NCI-H460 (cell line): Measurements from ENCODE around the gene FBLL1. TPM values are rescaled to one million over a fixed set of nuclear protein-coding genes. Genes with fewer than 3 reads are reported as not detected.
A peak's percentile ranks its signal among the peaks of the same experiment; 100 is the strongest.
"Not testable (repeated sequence)": the region's sequence is repeated elsewhere in the genome, so short reads cannot be mapped to it uniquely, and the experiment has no call there.

Source experiments
- DNase-seq: peaks from one replicate; pipeline ENCODE4 v3.0.0-alpha.2; 2016; ENCODE audit warnings: low read depth; ENCODE audit errors: extremely low read depth
- polyA plus RNA-seq: library from polyadenylated mRNA; depleted of rRNA; stranded (reverse); fragments of >200 nt; gene quantifications from 2 replicates; pipeline ENCODE4 v1.2.3, GENCODE V29; 2014; cell fraction: nucleus; rRNA removed
- total RNA-seq: library from RNA; depleted of rRNA; stranded (reverse); fragments of >200 nt; shearing (Covaris generic); gene quantifications from 2 replicates; pipeline ENCODE4 v1.2.3, GENCODE V29; 2014; rRNA removed

The FBLL1 gene
- 1.0 and 1.7 TPM in 2 replicates for total RNA-seq
- polyA plus RNA-seq, result 0.14 TPM in 1 of 2 replicates, not detected in the other

GRCh38 chr5:168528521-168529373 lies at the start of gene FBLL1:
Gene FBLL1, plus strand, starts transcription at chr5:168529305. Its CDS starts 200 bp downstream, at chr5:168529505.
- DNase-seq, result peak; percentile 9

GRCh38 chr5:168480601-168481000 lies 48.5 kb upstream of the FBLL1 start:
- no peak for DNase-seq

GRCh38 chr5:168481330-168481788 lies 47.7 kb upstream of the FBLL1 start:
- no peak for DNase-seq

GRCh38 chr5:168482361-168482760 lies 46.7 kb upstream of the FBLL1 start:
- no peak for DNase-seq

GRCh38 chr5:168486136-168486879 lies 42.8 kb upstream of the FBLL1 start, which contains the start of gene RARS1:
Gene RARS1, plus strand, starts transcription at chr5:168486471. Its CDS starts 28 bp downstream, at chr5:168486499.
- peak; percentile 92 for DNase-seq

- no peak for DNase-seq
Measured at GRCh38 chr5:168489059-168489458, 40.0 kb upstream of the FBLL1 start.

- DNase-seq, result no peak
Measured at GRCh38 chr5:168494057-168494555, 35.0 kb upstream of the FBLL1 start.

GRCh38 chr5:168502563-168503237 lies 26.4 kb upstream of the FBLL1 start:
- DNase-seq, result no peak

- DNase-seq, result no peak
Measured at GRCh38 chr5:168513861-168514428, 15.2 kb upstream of the FBLL1 start.

- DNase-seq, result no peak
Measured at GRCh38 chr5:168525856-168526255, 3.2 kb upstream of the FBLL1 start.

GRCh38 chr5:168527756-168528295 lies 1.3 kb upstream of the FBLL1 start:
- DNase-seq, result no peak

- no peak for DNase-seq
Measured at GRCh38 chr5:168529374-168530234, 499 bp downstream of the FBLL1 start.

- DNase-seq, result no peak
Measured at GRCh38 chr5:168530621-168531150, 1.6 kb downstream of the FBLL1 start.

- no peak for DNase-seq
Measured at GRCh38 chr5:168531191-168531590, 2.1 kb downstream of the FBLL1 start.

- no peak for DNase-seq
Measured at GRCh38 chr5:168531987-168532864, 3.1 kb downstream of the FBLL1 start.

- DNase-seq, result not testable (repeated sequence)
Measured at GRCh38 chr5:168534351-168534750, 5.2 kb downstream of the FBLL1 start.

- no peak for DNase-seq
Measured at GRCh38 chr5:168537176-168537575, 8.1 kb downstream of the FBLL1 start.

GRCh38 chr5:168549554-168549953 lies 20.4 kb downstream of the FBLL1 start:
- no peak for DNase-seq
